GM18861 (cell line): Measurements from ENCODE around the gene ALDH16A1.
"Not testable (repeated sequence)": the region's sequence is repeated elsewhere in the genome, so short reads cannot be mapped to it uniquely, and the experiment has no call there.

ENCODE experiments used
- ATAC-seq: cut with Tn5 transposase; IDR thresholded peaks from one replicate; pipeline ENCODE4 v1.9.1; 2021; ENCODE audit not compliant: unreplicated experiment

Gene ALDH16A1

GRCh38 chr19:49461656-49462055 is 8.6 kb downstream of the ALDH16A1 start:
- ATAC-seq = no peak

GRCh38 chr19:49462492-49462891 is 9.5 kb downstream of the ALDH16A1 start:
- ATAC-seq = no peak

GRCh38 chr19:49463960-49464740 is 11.1 kb downstream of the ALDH16A1 start:
- ATAC-seq = no peak

- no peak for ATAC-seq
Observed at GRCh38 chr19:49465371-49465770, 12.3 kb downstream of the ALDH16A1 start.

GRCh38 chr19:49468199-49468598 is 15.2 kb downstream of the ALDH16A1 start:
- no peak for ATAC-seq

- peak; percentile 37 for ATAC-seq
Observed at GRCh38 chr19:49468746-49469447, 15.9 kb downstream of the ALDH16A1 start.

- ATAC-seq = peak; percentile 40
Observed at GRCh38 chr19:49469828-49470614, 17.0 kb downstream of the ALDH16A1 start.

- ATAC-seq = no peak
Observed at GRCh38 chr19:49470615-49470978, 17.6 kb downstream of the ALDH16A1 start.

GRCh38 chr19:49472936-49473335 is 19.9 kb downstream of the ALDH16A1 start:
- no peak for ATAC-seq

- not testable (repeated sequence) for ATAC-seq
Observed at GRCh38 chr19:49473501-49473867, 20.5 kb downstream of the ALDH16A1 start.

- ATAC-seq = peak; percentile 40
Observed at GRCh38 chr19:49473868-49474541, 21.0 kb downstream of the ALDH16A1 start, which contains the start of gene FLT3LG. TSS of gene FLT3LG (plus strand) at chr19:49474215. CDS start at chr19:49474640, 425 bp downstream.

- ATAC-seq = no peak
Observed at GRCh38 chr19:49474542-49474924, 21.5 kb downstream of the ALDH16A1 start.

GRCh38 chr19:49475191-49475917 is 22.3 kb downstream of the ALDH16A1 start:
- no peak for ATAC-seq

- ATAC-seq = no peak
Observed at GRCh38 chr19:49475995-49476880, 23.2 kb downstream of the ALDH16A1 start.

- no peak for ATAC-seq
Observed at GRCh38 chr19:49479975-49480628, 27.1 kb downstream of the ALDH16A1 start.

- ATAC-seq = no peak
Observed at GRCh38 chr19:49481020-49481683, 28.1 kb downstream of the ALDH16A1 start.

GRCh38 chr19:49486232-49486631 is 33.2 kb downstream of the ALDH16A1 start:
- ATAC-seq = no peak

- ATAC-seq = no peak
Observed at GRCh38 chr19:49486710-49487276, 33.8 kb downstream of the ALDH16A1 start.
